ENCODE results near the gene GRAMD1B.

- TF ChIP-seq POLR2A (IDR thresholded peaks at IDR 0.05; ENCODE audit: low read depth) = no peak
- no peak for TF ChIP-seq EP300 (IDR thresholded peaks at IDR 0.05)
Observed at GRCh38 chr11:123425367-123425766, 4.7 kb upstream of the GRAMD1B start.
